ENCODE results near the gene ADAMTS17.

Gene ADAMTS17

DNA sequence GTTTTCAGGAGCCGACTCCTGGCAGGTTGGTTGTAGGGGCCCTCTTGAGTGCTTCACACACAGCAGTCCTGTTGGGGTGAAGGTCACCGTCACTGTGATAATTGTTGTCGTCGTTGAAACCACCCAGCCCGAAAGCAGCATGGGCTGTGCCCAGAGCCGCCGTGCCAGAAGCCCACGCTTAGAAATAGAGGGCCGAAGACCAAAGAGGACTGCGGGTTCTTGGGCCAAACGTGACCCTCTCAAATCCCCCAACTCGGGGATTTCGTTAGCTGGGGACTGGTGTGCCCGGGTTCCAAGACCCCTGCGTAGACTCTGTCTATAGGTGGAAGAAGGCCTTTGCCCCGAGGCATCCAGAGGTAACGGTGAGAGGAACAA, 7.5 kb upstream of the ADAMTS17 start:
- H3K27ac ChIP-seq = peak overlapping the region; percentile 74
- TF ChIP-seq CTCF (conservative IDR thresholded peaks at IDR 0.05) = no peak
- TF ChIP-seq ZFX (IDR thresholded peaks at IDR 0.05) = no peak

DNA sequence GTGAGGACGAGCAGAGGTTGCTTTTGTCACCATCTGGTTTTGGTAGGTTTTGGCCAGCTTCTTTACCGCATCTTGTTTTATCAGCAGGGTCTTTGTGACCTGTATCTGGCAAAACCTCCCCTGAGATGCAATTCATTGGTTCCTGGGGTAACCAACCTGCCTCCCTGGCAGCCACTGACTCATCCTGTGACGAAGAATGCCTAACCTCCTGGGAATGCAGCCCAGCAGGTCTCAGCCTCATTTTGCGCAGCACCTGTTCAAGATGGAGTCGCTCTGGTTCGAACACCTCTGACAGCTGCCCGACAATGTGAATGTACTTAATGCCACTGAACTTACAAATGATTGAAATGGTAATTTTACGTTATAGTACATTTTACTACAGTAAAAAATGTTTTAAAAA, 6.8 kb upstream of the ADAMTS17 start:
- TF ChIP-seq CTCF (conservative IDR thresholded peaks at IDR 0.05) (no peak), ZFX (IDR thresholded peaks at IDR 0.05) (no peak)
- no peak overlapping the region for H3K27ac ChIP-seq

DNA sequence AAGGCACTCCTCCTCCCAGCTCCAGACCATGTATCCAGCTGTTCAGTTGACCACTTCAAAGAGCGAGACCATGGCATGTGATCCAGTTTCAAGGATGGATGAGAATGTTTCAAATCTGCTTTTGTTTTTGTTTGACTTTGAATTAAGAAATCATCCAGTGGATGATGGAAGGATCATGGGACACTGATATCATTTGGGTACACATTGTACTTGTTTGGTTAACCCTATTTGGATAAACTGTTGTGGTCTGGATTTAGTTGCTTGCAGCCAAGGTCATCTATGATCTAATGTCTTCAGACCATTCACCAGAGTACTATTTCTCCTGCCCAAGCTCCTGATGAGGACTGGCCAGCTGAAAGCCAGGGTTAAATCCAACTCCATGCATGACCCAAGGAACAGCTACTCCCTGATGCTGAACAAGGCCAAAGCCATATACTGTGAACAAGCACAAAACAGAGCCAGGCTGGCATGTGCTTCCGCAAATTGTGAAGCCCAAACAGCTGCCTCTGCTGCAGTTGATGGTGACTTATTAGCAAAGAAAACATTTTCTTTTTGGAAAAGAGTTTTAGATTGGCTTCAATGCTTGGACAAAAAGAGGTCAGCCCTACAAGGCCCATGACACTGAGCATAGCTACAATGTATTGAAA, 5.2 kb upstream of the ADAMTS17 start:
- H3K27ac ChIP-seq = no peak overlapping the region
- TF ChIP-seq CTCF (conservative IDR thresholded peaks at IDR 0.05) (no peak), ZFX (IDR thresholded peaks at IDR 0.05) (no peak)

DNA sequence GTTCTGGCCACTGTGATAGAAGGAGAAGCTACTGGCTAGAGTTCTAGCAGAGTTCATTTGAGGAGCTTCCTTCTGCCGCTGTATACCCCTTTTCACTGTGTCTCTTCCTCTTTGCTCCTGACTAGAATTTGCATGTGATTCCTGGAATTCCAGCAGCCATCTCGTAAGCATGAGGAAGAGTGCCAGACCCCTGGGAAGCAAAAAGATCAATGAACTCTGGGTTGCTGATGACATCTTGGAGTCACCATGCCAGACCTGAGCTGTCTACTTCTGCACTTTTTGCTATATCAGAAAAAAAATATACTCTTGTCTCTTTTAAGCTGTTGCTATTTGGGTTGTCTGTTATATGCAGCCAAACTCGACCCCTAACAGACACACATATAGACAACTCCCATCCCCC, 3.7 kb upstream of the ADAMTS17 start:
- TF ChIP-seq CTCF (conservative IDR thresholded peaks at IDR 0.05) = no peak
- TF ChIP-seq ZFX (IDR thresholded peaks at IDR 0.05) = no peak
- H3K27ac ChIP-seq = no peak overlapping the region

GRCh38 chr15:100343251-100343650, 1.5 kb upstream of the ADAMTS17 start:
- TF ChIP-seq CTCF (conservative IDR thresholded peaks at IDR 0.05) (no peak), ZFX (IDR thresholded peaks at IDR 0.05) (no peak)
- no peak overlapping the region for H3K27ac ChIP-seq

DNA sequence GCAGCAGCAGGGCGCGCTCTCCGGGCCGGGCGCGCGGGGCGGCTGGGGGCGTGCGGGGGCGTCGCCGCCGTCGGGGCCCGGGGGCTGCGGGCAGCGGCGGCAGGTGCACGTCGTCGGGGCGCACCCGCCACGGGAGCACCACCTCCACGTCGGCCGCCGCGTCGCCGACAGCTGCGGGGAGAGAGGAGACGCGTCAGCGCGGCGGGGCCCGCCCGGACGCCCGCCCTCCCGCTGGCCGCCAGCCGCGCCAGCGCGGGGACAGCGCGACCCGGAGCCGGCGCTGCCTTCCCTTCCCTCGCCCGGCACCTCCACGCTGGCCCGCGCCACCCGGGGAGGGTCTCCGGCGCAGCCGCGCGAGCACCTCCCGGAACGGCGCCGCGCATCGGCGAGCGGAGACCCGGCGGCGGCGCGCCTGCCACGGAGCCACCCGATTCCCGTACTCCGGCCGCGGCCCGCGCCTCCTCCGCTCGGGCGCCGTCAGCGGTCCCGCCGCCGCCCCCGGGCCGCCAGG, 481 bp downstream of the ADAMTS17 start:
- H3K27ac ChIP-seq = peak overlapping the region; percentile 6; the same call in 1 of the 2 replicates
- TF ChIP-seq ZFX (IDR thresholded peaks at IDR 0.05) (no peak), CTCF (conservative IDR thresholded peaks at IDR 0.05) (no peak)

GRCh38 chr15:100340721-100341238, 995 bp downstream of the ADAMTS17 start:
- TF ChIP-seq CTCF (conservative IDR thresholded peaks at IDR 0.05) (no peak), ZFX (IDR thresholded peaks at IDR 0.05) (no peak)
- no peak overlapping the region for H3K27ac ChIP-seq
